Measurements from ENCODE around the gene STXBP6. TPM values are rescaled to one million over a fixed set of nuclear protein-coding genes. Genes with fewer than 3 reads are reported as not detected.

The STXBP6 gene
- 0.27 TPM for total RNA-seq (2021; ENCODE audit: unreplicated experiment)
- 0.16 TPM in 2 replicates for polyA plus RNA-seq (2012)
- Bru-seq, nascent RNA: percentile 23 among the genes with signal in this experiment
- BruChase-seq, experiment 1, labeled RNA remaining after a 6-hour chase: percentile 14 among the genes with signal in this experiment
- BruChase-seq, experiment 2, labeled RNA remaining after a 2-hour chase: percentile 14 among the genes with signal in this experiment
- long read RNA-seq: 0 reads

DNA sequence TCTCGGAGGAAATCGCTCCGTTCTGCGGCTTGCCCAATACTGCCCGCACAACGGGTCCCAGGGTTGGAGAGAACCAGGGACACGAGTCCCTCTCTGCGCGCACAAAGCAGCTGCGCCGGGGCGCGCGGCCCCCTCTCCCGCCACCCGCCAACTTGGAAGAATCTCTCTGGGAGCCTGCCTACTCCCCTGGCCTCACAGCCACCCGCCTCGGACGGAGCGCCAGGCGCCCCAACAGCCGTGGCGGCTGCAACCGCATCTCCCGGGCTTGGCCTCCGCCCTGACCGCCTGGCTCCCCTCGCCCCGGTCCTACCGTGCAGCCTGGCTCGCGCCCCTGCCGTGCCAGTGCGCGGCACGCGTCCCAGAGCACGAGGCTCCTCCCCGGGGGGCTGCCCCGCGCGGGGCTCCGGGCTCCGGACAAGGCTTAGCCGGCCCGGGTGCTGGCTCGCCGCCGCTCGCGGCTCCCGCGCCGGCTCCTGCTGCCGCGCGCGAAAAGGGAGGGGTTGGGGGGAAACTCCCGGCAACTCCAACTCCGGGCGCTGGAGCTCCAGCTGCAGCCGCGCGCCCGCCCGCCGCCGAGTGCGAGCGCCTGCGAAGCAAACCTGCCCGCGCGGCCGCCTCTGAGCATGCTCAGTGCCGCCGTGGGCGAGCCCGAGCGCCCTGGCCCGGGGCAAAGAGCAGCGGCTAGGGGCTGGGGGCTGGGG lies at the start of gene STXBP6:
Gene STXBP6 (minus strand): TSS at position 580 of the 701 bp plus-strand sequence. CDS start 75,329 bp downstream, outside the sequence.
- Histone ChIP-seq H3K27me3 (ENCODE audit: insufficient read depth, low read length) (no peaks in the 10 kb centered on the region), H3K9me2 (ENCODE audit: insufficient read depth) (no peaks in the 10 kb centered on the region), H2AFZ (ENCODE audit: low read depth, low read length, poor library complexity, severe bottlenecking) (no peak within 1 kb of the TSS), H3K4me3 (replicated peaks in 1 of 2; ENCODE audit: low read depth in 1 of 2, low read length in 2 of 2) (no peak within 1 kb of the TSS), H3K79me2 (ENCODE audit: insufficient read depth, low read length) (no peaks in the 10 kb centered on the region), H3K27ac (ENCODE audit: low read depth, low read length) (no peak within 1 kb of the TSS), H3K4me1 (ENCODE audit: control insufficient read depth in 1 of 2, insufficient read depth in 2 of 2, low read length in 2 of 2) (no peaks in the 10 kb centered on the region), H4K20me1 (ENCODE audit: insufficient read depth) (no peaks in the 10 kb centered on the region), H3K9me3 (ENCODE audit: control insufficient read depth in 1 of 2, insufficient read depth in 1 of 2, low read depth in 1 of 2, low read length in 2 of 2) (peaks cover 0 to 7% of the 10 kb centered on the region in 2 experiments; a peak in 2 of 4 replicates), H3K36me3 (ENCODE audit: control insufficient read depth in 1 of 2, insufficient read depth in 2 of 2, low read length in 2 of 2) (no peaks in the 10 kb centered on the region), H3K9ac (ENCODE audit: low read length) (no peak within 1 kb of the TSS), H3K4me2 (ENCODE audit: low read length) (no peak within 1 kb of the TSS)
- ATAC-seq (no peak), DNase-seq (ENCODE audit: low read depth, low spot score) (no peak)
- TF ChIP-seq, protein P1, sequence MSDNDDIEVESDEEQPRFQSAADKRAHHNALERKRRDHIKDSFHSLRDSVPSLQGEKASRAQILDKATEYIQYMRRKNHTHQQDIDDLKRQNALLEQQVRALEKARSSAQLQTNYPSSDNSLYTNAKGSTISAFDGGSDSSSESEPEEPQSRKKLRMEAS (IDR thresholded peaks at IDR 0.05): no peak
- TF ChIP-seq EZH2phosphoT487 (IDR thresholded peaks at IDR 0.05; ENCODE audit: borderline replicate concordance): no peak
- no peak for TF ChIP-seq SRF (IDR thresholded peaks at IDR 0.05; ENCODE audit: low read depth)
- no peak for TF ChIP-seq POLR2A (IDR thresholded peaks at IDR 0.05; ENCODE audit: borderline replicate concordance, extremely low read depth, insufficient read depth, insufficient read length)
- BruUV-seq (replicated peaks): no TSS peak
- ChIA-PET CTCF (no interaction called here), RAD21 (ENCODE audit: low non-redundant PET in 1 of 2, low total read pairs in 2 of 2, uncharacterized antibody in 2 of 2, unreplicated experiment in 2 of 2) (no interaction called here), POLR2A (no interaction called here)
- intact Hi-C loops (cut with micrococcal nuclease): no loop called here

DNA sequence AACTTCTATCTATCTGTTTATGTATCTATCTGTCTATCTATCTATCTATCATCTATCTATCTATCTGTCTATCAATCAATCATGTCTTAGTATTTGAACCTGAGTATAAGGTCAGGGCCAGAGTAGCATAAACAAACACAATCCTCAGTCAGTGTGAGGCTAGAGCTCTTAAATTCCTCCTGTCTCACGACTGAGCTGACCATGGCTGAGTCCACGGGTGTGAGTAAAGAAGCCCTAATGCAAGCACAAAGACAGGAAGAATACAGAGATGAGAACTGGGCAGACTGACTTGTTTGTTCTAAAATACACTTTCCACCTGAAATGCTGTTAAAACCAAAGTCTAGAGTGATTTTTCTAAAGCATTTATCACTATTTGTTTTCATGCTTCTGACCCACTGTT lies 47.2 kb upstream of the STXBP6 start:
- no peak overlapping the region for H3K9ac ChIP-seq (ENCODE audit: low read length)
- H3K9me2 ChIP-seq (ENCODE audit: insufficient read depth): no peaks in the 10 kb centered on the region
- peaks cover 0 to 15% of the 10 kb centered on the region in 2 experiments; a peak in 2 of 4 replicates for H3K9me3 ChIP-seq (ENCODE audit: control insufficient read depth in 1 of 2, insufficient read depth in 1 of 2, low read depth in 1 of 2, low read length in 2 of 2)
- no peak overlapping the region for H3K27ac ChIP-seq (ENCODE audit: low read depth, low read length)
- no peaks in the 10 kb centered on the region for H3K27me3 ChIP-seq (ENCODE audit: insufficient read depth, low read length)
- ATAC-seq: no peak
- H2AFZ ChIP-seq (ENCODE audit: low read depth, low read length, poor library complexity, severe bottlenecking): no peak overlapping the region
- ChIA-PET CTCF (no interaction called here), RAD21 (ENCODE audit: low non-redundant PET in 1 of 2, low total read pairs in 2 of 2, uncharacterized antibody in 2 of 2, unreplicated experiment in 2 of 2) (no interaction called here), POLR2A (no interaction called here)
- no TSS peak for BruUV-seq (replicated peaks)
- H3K4me1 ChIP-seq (ENCODE audit: control insufficient read depth in 1 of 2, insufficient read depth in 2 of 2, low read length in 2 of 2): no peaks in the 10 kb centered on the region
- no peak overlapping the region for H3K4me3 ChIP-seq (replicated peaks in 1 of 2; ENCODE audit: low read depth in 1 of 2, low read length in 2 of 2)
- no peak overlapping the region for H3K4me2 ChIP-seq (ENCODE audit: low read length)
- DNase-seq (ENCODE audit: low read depth, low spot score): no peak
- intact Hi-C loops (cut with micrococcal nuclease): no loop called here
- H3K79me2 ChIP-seq (ENCODE audit: insufficient read depth, low read length): no peaks in the 10 kb centered on the region
- H3K36me3 ChIP-seq (ENCODE audit: control insufficient read depth in 1 of 2, insufficient read depth in 2 of 2, low read length in 2 of 2): no peaks in the 10 kb centered on the region
- TF ChIP-seq EZH2phosphoT487 (IDR thresholded peaks at IDR 0.05; ENCODE audit: borderline replicate concordance): no peak
- TF ChIP-seq ZFX (IDR thresholded peaks at IDR 0.05): no peak
- TF ChIP-seq, protein P2, sequence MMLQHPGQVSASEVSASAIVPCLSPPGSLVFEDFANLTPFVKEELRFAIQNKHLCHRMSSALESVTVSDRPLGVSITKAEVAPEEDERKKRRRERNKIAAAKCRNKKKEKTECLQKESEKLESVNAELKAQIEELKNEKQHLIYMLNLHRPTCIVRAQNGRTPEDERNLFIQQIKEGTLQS (IDR thresholded peaks at IDR 0.05): no peak
- TF ChIP-seq ELF1 (IDR thresholded peaks at IDR 0.05; ENCODE audit: borderline replicate concordance, low read depth): no peak
- no peak for TF ChIP-seq SIN3A (IDR thresholded peaks at IDR 0.05; ENCODE audit: low read depth)
- TF ChIP-seq, protein P1 (IDR thresholded peaks at IDR 0.05): no peak
- TF ChIP-seq TCF7L2 (IDR thresholded peaks at IDR 0.05; ENCODE audit: borderline replicate concordance, extremely low read depth, insufficient read depth, insufficient read length): no peak
- no peak for TF ChIP-seq POLR2A (IDR thresholded peaks at IDR 0.05; ENCODE audit: borderline replicate concordance, extremely low read depth, insufficient read depth, insufficient read length)
- no peak for TF ChIP-seq RAD21 (IDR thresholded peaks at IDR 0.05; ENCODE audit: low read depth)
- TF ChIP-seq CBX3 (IDR thresholded peaks at IDR 0.05; ENCODE audit: low read depth): no peak
- TF ChIP-seq POLR2AphosphoS5 (IDR thresholded peaks at IDR 0.05; ENCODE audit: low read depth, low read length): no peak
- no peak for TF ChIP-seq ZNF274 (IDR thresholded peaks at IDR 0.05; ENCODE audit: low read depth, low read length)
- TF ChIP-seq CEBPB (IDR thresholded peaks at IDR 0.05; ENCODE audit: low read depth): no peak
- no peak for TF ChIP-seq EZH2 (IDR thresholded peaks at IDR 0.05)
- TF ChIP-seq EGR1 (IDR thresholded peaks at IDR 0.05; ENCODE audit: low read depth): no peak
- TF ChIP-seq SP1 (IDR thresholded peaks at IDR 0.05; ENCODE audit: low read depth): no peak
- no peaks in the 10 kb centered on the region for H4K20me1 ChIP-seq (ENCODE audit: insufficient read depth)

All from HCT116 (cell line).